ENCODE results near the gene SCNN1A.

The SCNN1A gene

GRCh38 chr12:6383572-6384498 is 8.5 kb upstream of the SCNN1A start, which contains the start of gene LTBR:
LTBR (plus strand) TSS chr12:6384162; CDS start chr12:6384359, 197 bp downstream.
- no peak for DNase-seq

GRCh38 chr12:6382982-6383381 is 7.6 kb upstream of the SCNN1A start:
- no peak for DNase-seq

GRCh38 chr12:6382371-6382770 is 7.0 kb upstream of the SCNN1A start:
- DNase-seq = no peak

GRCh38 chr12:6380141-6381121 is 5.1 kb upstream of the SCNN1A start:
- DNase-seq = no peak

GRCh38 chr12:6378709-6379472 is 3.5 kb upstream of the SCNN1A start:
- no peak for DNase-seq

GRCh38 chr12:6377667-6377994 is 2.3 kb upstream of the SCNN1A start:
- DNase-seq = no peak

- no peak for DNase-seq
Measured at GRCh38 chr12:6376870-6377666, 1.7 kb upstream of the SCNN1A start.

GRCh38 chr12:6376079-6376869 is 911 bp upstream of the SCNN1A start:
- no peak for DNase-seq

GRCh38 chr12:6374786-6375160 is 590 bp downstream of the SCNN1A start:
- no peak for DNase-seq

GRCh38 chr12:6374028-6374785 is 1.2 kb downstream of the SCNN1A start:
- no peak for DNase-seq

GRCh38 chr12:6373022-6373787 is 2.2 kb downstream of the SCNN1A start:
- DNase-seq = no peak

GRCh38 chr12:6372403-6373003 is 2.9 kb downstream of the SCNN1A start:
- no peak for DNase-seq

GRCh38 chr12:6370994-6371754 is 4.2 kb downstream of the SCNN1A start:
- DNase-seq = no peak

GRCh38 chr12:6370576-6370935 is 4.8 kb downstream of the SCNN1A start:
- no peak for DNase-seq

- no peak for DNase-seq
Measured at GRCh38 chr12:6369916-6370575, 5.3 kb downstream of the SCNN1A start.

- no peak for DNase-seq
Measured at GRCh38 chr12:6368906-6369525, 6.3 kb downstream of the SCNN1A start.

All from NCI-H1048 (cell line).